Ishikawa (cell line): ENCODE measurements around the gene KCNQ1.
A peak's percentile ranks its signal among the peaks of the same experiment; 100 is the strongest.

Experiments used
- CEBPB ChIP-seq: IDR thresholded peaks from 2 replicates; pipeline ENCODE4 v1.6.1; 2012
- CREB1 ChIP-seq: IDR thresholded peaks from 2 replicates; pipeline ENCODE4 v1.6.1; 2012; ENCODE audit warnings: low read depth
- EGR1 ChIP-seq: IDR thresholded peaks from 2 replicates; pipeline ENCODE4 v1.6.1; 2012
- EP300 ChIP-seq: IDR thresholded peaks from 2 replicates; pipeline ENCODE4 v1.6.1; 2012; ENCODE audit warnings: borderline replicate concordance
- FOXM1 ChIP-seq: IDR thresholded peaks from 2 replicates; pipeline ENCODE4 v1.6.1; 2012; ENCODE audit warnings: low read depth, borderline replicate concordance
- MAX ChIP-seq: IDR thresholded peaks from 2 replicates; pipeline ENCODE4 v1.6.1; 2012
- NFIC ChIP-seq: IDR thresholded peaks from 2 replicates; pipeline ENCODE4 v1.6.1; 2012
- RAD21 ChIP-seq: IDR thresholded peaks from 2 replicates; pipeline ENCODE4 v1.6.1; 2012; ENCODE audit warnings: low read depth
- TAF1 ChIP-seq: IDR thresholded peaks from 2 replicates; pipeline ENCODE4 v1.6.1; 2012; ENCODE audit warnings: low read depth, mild to moderate bottlenecking
- TCF12 ChIP-seq: IDR thresholded peaks from 2 replicates; pipeline ENCODE4 v1.6.1; 2012; ENCODE audit warnings: low read depth
- TEAD4 ChIP-seq: IDR thresholded peaks from 2 replicates; pipeline ENCODE4 v1.6.1; 2012
- YY1 ChIP-seq: IDR thresholded peaks from 2 replicates; pipeline ENCODE4 v1.6.1; 2012; ENCODE audit warnings: low read depth
- ZBTB7A ChIP-seq: IDR thresholded peaks from 2 replicates; pipeline ENCODE4 v1.6.1; 2012; ENCODE audit warnings: low read depth
- TF ChIP-seq, protein P1 (sequence below): IDR thresholded peaks from 2 replicates; pipeline ENCODE4 v1.6.1; 2012
- TF ChIP-seq, protein P2 (sequence below): IDR thresholded peaks from 2 replicates; pipeline ENCODE4 v1.6.1; 2012; ENCODE audit warnings: low read depth, mild to moderate bottlenecking

KCNQ1 gene

GRCh38 chr11:2777871-2778629 lies 333.2 kb downstream of the KCNQ1 start:
- TF ChIP-seq EP300 = no peak
- no peak for TF ChIP-seq FOXM1
- TF ChIP-seq TCF12 = no peak
- TF ChIP-seq RAD21 = no peak
- no peak for TF ChIP-seq EGR1
- TF ChIP-seq CREB1 = no peak

DNA sequence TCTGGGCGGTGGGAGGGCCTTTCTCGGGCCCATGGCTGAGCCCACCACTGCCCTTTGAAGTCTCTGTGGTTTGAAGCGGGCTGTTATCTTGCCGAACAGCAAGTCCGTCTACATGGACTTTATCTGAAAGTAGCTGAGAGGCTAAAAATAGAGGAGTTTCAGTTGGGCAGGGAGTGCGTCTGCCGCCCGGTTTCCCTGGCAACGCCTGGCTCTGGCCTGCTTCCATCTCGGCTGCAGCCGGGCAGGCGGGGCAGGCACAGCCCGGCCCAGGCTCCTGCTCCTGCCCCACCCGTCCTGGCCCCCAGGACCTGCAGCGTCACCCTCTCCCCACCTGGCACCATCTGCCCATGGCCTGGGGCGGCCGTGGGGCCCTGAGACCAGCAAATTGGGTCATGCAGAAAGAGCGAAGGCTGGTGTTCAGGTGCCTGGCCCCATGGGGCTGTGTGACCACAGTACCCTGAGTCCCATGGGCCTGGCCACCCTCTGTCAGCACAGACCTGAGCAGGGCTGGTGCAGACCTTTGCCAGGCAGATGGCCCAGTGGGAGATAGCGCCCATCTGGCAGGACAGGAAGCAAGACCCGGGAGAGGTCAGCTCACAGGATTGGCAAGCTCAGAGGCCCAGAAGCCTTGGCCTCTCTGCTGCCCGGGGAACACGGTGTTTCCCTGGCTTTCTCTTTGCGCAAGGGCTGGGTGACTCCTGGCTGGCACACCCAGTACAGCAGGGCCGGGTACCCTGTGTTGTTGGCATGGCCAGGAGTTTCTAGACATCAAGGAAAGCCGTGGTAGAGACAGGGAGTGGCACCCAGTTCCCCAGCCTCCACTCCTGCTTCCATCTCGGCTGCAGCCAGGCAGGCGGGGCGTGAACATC lies 334.1 kb downstream of the KCNQ1 start:
- no peak for TF ChIP-seq ZBTB7A
- peak; percentile 27; the same call in 1 of the 2 replicates for TF ChIP-seq NFIC

DNA sequence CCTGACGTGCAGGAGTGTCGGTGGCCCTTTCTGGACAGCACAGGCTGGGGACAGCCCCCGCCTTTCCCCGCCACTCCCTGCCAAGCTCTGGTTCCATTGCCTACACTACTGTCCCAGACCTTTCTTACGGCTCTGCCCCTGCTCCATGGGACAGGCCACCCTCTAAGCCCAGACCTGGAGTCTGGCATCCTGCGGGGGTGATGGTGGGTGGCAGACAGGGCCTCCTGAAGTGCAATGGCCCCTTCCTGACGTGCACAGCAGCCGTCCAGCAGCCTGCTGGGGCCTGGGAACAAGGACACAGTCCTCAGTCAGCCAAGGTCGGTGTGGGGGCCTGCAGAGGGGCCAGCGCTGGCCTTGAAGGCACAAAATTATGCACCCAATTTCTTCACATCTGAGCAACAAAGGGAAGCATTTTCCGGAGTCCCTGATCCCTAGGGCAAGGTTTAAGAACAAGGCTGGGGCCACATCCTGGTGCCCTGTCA lies 334.7 kb downstream of the KCNQ1 start:
- TF ChIP-seq, protein P1, sequence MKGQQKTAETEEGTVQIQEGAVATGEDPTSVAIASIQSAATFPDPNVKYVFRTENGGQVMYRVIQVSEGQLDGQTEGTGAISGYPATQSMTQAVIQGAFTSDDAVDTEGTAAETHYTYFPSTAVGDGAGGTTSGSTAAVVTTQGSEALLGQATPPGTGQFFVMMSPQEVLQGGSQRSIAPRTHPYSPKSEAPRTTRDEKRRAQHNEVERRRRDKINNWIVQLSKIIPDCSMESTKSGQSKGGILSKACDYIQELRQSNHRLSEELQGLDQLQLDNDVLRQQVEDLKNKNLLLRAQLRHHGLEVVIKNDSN = no peak
- TF ChIP-seq, protein P2, sequence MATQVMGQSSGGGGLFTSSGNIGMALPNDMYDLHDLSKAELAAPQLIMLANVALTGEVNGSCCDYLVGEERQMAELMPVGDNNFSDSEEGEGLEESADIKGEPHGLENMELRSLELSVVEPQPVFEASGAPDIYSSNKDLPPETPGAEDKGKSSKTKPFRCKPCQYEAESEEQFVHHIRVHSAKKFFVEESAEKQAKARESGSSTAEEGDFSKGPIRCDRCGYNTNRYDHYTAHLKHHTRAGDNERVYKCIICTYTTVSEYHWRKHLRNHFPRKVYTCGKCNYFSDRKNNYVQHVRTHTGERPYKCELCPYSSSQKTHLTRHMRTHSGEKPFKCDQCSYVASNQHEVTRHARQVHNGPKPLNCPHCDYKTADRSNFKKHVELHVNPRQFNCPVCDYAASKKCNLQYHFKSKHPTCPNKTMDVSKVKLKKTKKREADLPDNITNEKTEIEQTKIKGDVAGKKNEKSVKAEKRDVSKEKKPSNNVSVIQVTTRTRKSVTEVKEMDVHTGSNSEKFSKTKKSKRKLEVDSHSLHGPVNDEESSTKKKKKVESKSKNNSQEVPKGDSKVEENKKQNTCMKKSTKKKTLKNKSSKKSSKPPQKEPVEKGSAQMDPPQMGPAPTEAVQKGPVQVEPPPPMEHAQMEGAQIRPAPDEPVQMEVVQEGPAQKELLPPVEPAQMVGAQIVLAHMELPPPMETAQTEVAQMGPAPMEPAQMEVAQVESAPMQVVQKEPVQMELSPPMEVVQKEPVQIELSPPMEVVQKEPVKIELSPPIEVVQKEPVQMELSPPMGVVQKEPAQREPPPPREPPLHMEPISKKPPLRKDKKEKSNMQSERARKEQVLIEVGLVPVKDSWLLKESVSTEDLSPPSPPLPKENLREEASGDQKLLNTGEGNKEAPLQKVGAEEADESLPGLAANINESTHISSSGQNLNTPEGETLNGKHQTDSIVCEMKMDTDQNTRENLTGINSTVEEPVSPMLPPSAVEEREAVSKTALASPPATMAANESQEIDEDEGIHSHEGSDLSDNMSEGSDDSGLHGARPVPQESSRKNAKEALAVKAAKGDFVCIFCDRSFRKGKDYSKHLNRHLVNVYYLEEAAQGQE = no peak
- TF ChIP-seq CEBPB = no peak
- TF ChIP-seq TCF12 = no peak
- no peak for TF ChIP-seq YY1
- TF ChIP-seq EGR1 = no peak
- no peak for TF ChIP-seq CREB1
- no peak for TF ChIP-seq MAX
- no peak for TF ChIP-seq TAF1
- no peak for TF ChIP-seq TEAD4
- no peak for TF ChIP-seq RAD21
- TF ChIP-seq EP300 = no peak
- no peak for TF ChIP-seq ZBTB7A
- no peak for TF ChIP-seq FOXM1
- no peak for TF ChIP-seq NFIC

DNA sequence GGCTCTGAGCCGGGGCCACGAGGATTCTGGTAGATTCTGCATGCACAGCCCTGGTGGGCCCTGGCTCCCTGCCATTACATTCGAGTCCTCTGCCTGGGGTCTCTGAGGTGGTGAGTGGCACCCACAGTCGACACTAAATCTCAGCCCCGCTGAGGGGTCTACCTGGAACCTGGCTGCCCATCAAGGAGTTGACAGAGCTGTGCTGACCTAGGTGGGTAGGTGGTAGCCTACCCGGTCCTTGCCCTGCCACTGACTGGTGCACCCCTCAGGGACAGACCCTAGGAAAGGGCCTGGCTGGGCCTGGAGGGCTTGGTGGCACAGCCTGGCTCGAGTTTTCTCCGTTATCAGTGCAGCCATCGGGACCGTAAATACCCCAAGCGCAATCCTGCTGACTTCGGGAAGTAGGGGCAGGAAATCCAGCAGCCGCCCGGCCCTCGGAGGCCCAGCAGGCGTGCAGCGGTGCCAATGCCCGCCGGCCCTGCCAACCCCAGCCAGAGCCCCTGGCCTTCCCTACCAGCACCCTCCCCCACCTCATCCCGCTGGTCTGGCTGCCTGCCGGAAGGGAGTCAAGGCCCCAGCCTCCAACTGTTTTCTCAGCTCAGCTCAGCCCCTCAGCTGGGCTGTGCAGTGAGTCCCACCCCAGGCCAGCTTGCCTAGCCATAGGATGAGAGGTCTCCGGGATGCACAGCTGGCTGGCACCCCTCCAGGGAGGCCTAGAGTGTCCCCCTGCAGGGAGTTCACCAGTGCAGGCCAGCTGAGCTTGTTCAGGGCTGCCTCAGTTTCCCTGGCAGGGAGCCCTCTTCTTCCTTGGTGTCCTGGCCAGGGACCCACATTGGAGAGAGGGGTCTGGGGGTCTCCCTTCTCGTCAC lies 335.4 kb downstream of the KCNQ1 start:
- TF ChIP-seq CEBPB (no peak), NFIC (no peak), EGR1 (no peak), CREB1 (no peak), ZBTB7A (no peak), RAD21 (no peak), MAX (no peak), FOXM1 (no peak), TCF12 (no peak), TAF1 (no peak), YY1 (no peak), TEAD4 (no peak), EP300 (no peak)
- TF ChIP-seq, protein P1 = no peak
- TF ChIP-seq, protein P2 = no peak

- TF ChIP-seq TEAD4 (no peak), NFIC (no peak), EGR1 (no peak)
- TF ChIP-seq, protein P1 = no peak
Measured at GRCh38 chr11:2780850-2781407, 336.1 kb downstream of the KCNQ1 start.
